K562 (cell line): Measurements from ENCODE around the gene DUSP23. TPM values are rescaled to one million over a fixed set of nuclear protein-coding genes. Genes with fewer than 3 reads are reported as not detected.

ENCODE experiments used
- ATAC-seq: fragments of 200-7000 bp; cut with Tn5 transposase; 3 replicates; pipeline ENCODE4 v1.9.1; 2020; ENCODE audit warnings: moderate library complexity
- BruUV-seq: library from RNA; stranded (reverse); fragments of 400-500 nt; replicated peaks from 2 replicates; lab custom pipeline; 2021; lab: Mats Ljungman, UMichigan
- CTCF ChIA-PET: fragments of 300-600 bp; formaldehyde crosslinking; extraction: SDS; loops from one replicate; lab custom pipeline; 2021; ENCODE audit warnings: low intra/inter-chr PET ratio; lab: Yijun Ruan, JAX
- POLR2A ChIA-PET: fragments of 300-600, 350-650 bp; sonication (Branson Sonifier 250); formaldehyde crosslinking; extraction: SDS; loops from one replicate; lab custom pipeline; 2021; ENCODE audit warnings: antibody characterized with exemption, inconsistent platforms; lab: Yijun Ruan, JAX
- DNase-seq, 4 experiments: peaks; one replicate each; pipeline versions ENCODE4 v3.0.0 to v3.0.0-alpha.2; 2011 to 2018; ENCODE audit warnings: low spot score in 3 of 4, mixed read lengths in 3 of 4; ENCODE audit errors: extremely low read depth in 1 of 4
- FAIRE-seq: peaks from 2 replicates; lab custom pipeline; 2011; peaks lifted over from hg19 to GRCh38; lab: Jason Lieb, UNC
- H2AFZ ChIP-seq: 2 replicates; pipeline ENCODE4 v1.6.0; 2011; ENCODE audit warnings: low read depth, low read length, control low read depth, inconsistent platforms
- H3K27ac ChIP-seq: fragments of 200-600 bp; 3 replicates; pipeline ENCODE4 v1.8.0; 2011; ENCODE audit warnings: low read depth, mild to moderate bottlenecking, control low read depth, inconsistent platforms, low read length, moderate library complexity, mixed read lengths; ENCODE audit errors: extremely low read depth
- H3K27me3 ChIP-seq, 2 experiments: fragments of 300-600 bp in 1 of 2; 2 replicates in 1 of 2; 3 replicates in 1 of 2; pipeline versions ENCODE4 v1.6.0 to v1.8.0; 2011; ENCODE audit warnings: inconsistent platforms in 2 of 2, low read length in 2 of 2, mild to moderate bottlenecking in 1 of 2, mixed read lengths in 1 of 2, moderate library complexity in 1 of 2; ENCODE audit not compliant: control insufficient read depth in 2 of 2, insufficient read depth in 2 of 2
- H3K36me3 ChIP-seq: fragments of 300-600 bp; 3 replicates; pipeline ENCODE4 v1.8.0; 2011; ENCODE audit warnings: mild to moderate bottlenecking, low read length, inconsistent platforms; ENCODE audit not compliant: control insufficient read depth, insufficient read depth
- H3K4me1 ChIP-seq, 2 experiments: fragments of 200-600 bp in 1 of 2; replicated peaks in 1 of 2; 2 replicates in 1 of 2; 3 replicates in 1 of 2; pipeline versions ENCODE4 v1.5.1 to v1.8.0; 2011; ENCODE audit warnings: inconsistent platforms in 2 of 2, low read length in 2 of 2, mild to moderate bottlenecking in 1 of 2, mixed read lengths in 1 of 2, moderate library complexity in 1 of 2; ENCODE audit not compliant: control insufficient read depth in 2 of 2, insufficient read depth in 2 of 2
- H3K4me2 ChIP-seq: 2 replicates; pipeline ENCODE4 v1.6.1; 2011; ENCODE audit warnings: low read length, control low read depth, inconsistent platforms, mixed read lengths; ENCODE audit not compliant: insufficient read depth
- H3K4me3 ChIP-seq: fragments of 200-600 bp; sonication (generic), shearing (Covaris generic); 2 replicates; pipeline ENCODE4 v1.5.1; 2016; ENCODE audit warnings: control low read depth, inconsistent platforms
- H3K79me2 ChIP-seq: fragments of 200-600 bp; 3 replicates; pipeline ENCODE4 v1.8.0; 2011; ENCODE audit warnings: low read length, inconsistent platforms; ENCODE audit not compliant: control insufficient read depth, insufficient read depth
- H3K9ac ChIP-seq, 2 experiments: 2 replicates each; pipeline versions ENCODE4 v1.6.0 to v1.6.1; 2011; ENCODE audit warnings: low read depth in 2 of 2, low read length in 2 of 2, control low read depth in 1 of 2, inconsistent platforms in 1 of 2, mild to moderate bottlenecking in 1 of 2, mixed read lengths in 1 of 2; ENCODE audit not compliant: insufficient read depth in 1 of 2
- H3K9me1 ChIP-seq: one replicate; pipeline ENCODE4 v1.6.0; 2011; ENCODE audit warnings: inconsistent platforms, mild to moderate bottlenecking, low read length, moderate library complexity; ENCODE audit not compliant: control insufficient read depth, insufficient read depth
- H3K9me3 ChIP-seq: replicated peaks from 2 replicates; pipeline ENCODE4 v1.5.1; 2011; ENCODE audit warnings: low read depth, low read length, inconsistent platforms; ENCODE audit not compliant: control insufficient read depth, insufficient read depth
- H4K20me1 ChIP-seq: replicated peaks from 2 replicates; pipeline ENCODE4 v1.6.1; 2011; ENCODE audit warnings: low read length, inconsistent platforms, mixed read lengths; ENCODE audit not compliant: control insufficient read depth, insufficient read depth
- DNMT1 ChIP-seq: fragments of 450-650 bp; IDR thresholded peaks from 2 replicates; pipeline ENCODE4 v1.6.1; 2016; ENCODE audit warnings: antibody characterized with exemption, mild to moderate bottlenecking
- HDAC1 ChIP-seq, 2 experiments: fragments of 450-650 bp; IDR thresholded peaks; 2 replicates each; pipeline ENCODE4 v1.6.1; 2016 to 2017; ENCODE audit warnings: inconsistent platforms in 1 of 2, mild to moderate bottlenecking in 1 of 2, moderate library complexity in 1 of 2
- PTRF ChIP-seq: fragments of 450-650 bp; IDR thresholded peaks from 2 replicates; pipeline ENCODE4 v1.6.1; 2016; ENCODE audit warnings: mild to moderate bottlenecking, missing genetic modification characterization, missing compliant biosample characterization
- WGBS: fragments of 100-300 bp; shearing (Covaris generic); methylation state at CpG from one replicate; pipeline ENCODE4 v1.1.6; 2016; ENCODE audit warnings: low coverage, mixed read lengths; ENCODE audit not compliant: insufficient coverage; ENCODE audit errors: missing lambda C conversion rate; 5-methylcytosine and 5-hydroxymethylcytosine counted together
- in situ Hi-C: fragments of 300-500 bp; cut with MboI; formaldehyde crosslinking; loops from 4 replicates; pipeline ENCODE4 v1.15.0; 2018; ENCODE audit warnings: inconsistent platforms, mixed read lengths
- intact Hi-C: fragments of 100-400 bp; cut with micrococcal nuclease; formaldehyde crosslinking; loops from 2 replicates; pipeline ENCODE4 v1.14.2; 2022
- polyA plus RNA-seq, 8 experiments: library from polyadenylated mRNA; depleted of rRNA in 4 of 8; stranded (reverse) in 5 of 8; unstranded in 3 of 8; fragments of >200 nt; fragmentation: Nextera tagmentation in 2 of 8; fragmentation: Illumina TruSeq in 1 of 8; extraction: Ambion mirVana in 2 of 8; extraction: Trizol in 1 of 8; gene quantifications; 2 replicates each; pipeline versions ENCODE4 v1.2.1 to v1.2.3, GENCODE V29; 2011 to 2014; ENCODE audit warnings: inconsistent platforms in 1 of 8, missing spikeins in 1 of 8
- total RNA-seq, 7 experiments: library from RNA; depleted of rRNA in 6 of 7; stranded (reverse); fragments of >200 nt in 6 of 7; fragmentation: Illumina TruSeq in 2 of 7; extraction: Trizol in 2 of 7; gene quantifications; 2 replicates each; pipeline versions ENCODE4 v1.2.1 to v1.2.3, GENCODE V29; 2011 to 2021; ENCODE audit warnings: low replicate concordance in 1 of 7
- TF ChIP-seq, protein P1 (sequence below): fragments of 450-650 bp; IDR thresholded peaks from 2 replicates; pipeline ENCODE4 v1.6.1; 2018; ENCODE audit warnings: mild to moderate bottlenecking, low read depth; ENCODE audit not compliant: partially characterized antibody
- TF ChIP-seq, protein P2 (sequence below): fragments of 450-650 bp; formaldehyde crosslinking; IDR thresholded peaks from 2 replicates; pipeline ENCODE4 v1.4.0; 2020; ENCODE audit warnings: mild to moderate bottlenecking
- TF ChIP-seq, protein P3 (sequence below): fragments of 450-650 bp; IDR thresholded peaks from 2 replicates; pipeline ENCODE4 v1.6.1; 2016; ENCODE audit warnings: low read depth, mild to moderate bottlenecking, moderate library complexity

DUSP23 gene
- total and polyA plus RNA-seq, 9 of the 15 experiments (the other 6 are each of a cell fraction or from before 2014, with no cell fraction given) = 1.0 to 34.8 (median 13.7) TPM

DNA sequence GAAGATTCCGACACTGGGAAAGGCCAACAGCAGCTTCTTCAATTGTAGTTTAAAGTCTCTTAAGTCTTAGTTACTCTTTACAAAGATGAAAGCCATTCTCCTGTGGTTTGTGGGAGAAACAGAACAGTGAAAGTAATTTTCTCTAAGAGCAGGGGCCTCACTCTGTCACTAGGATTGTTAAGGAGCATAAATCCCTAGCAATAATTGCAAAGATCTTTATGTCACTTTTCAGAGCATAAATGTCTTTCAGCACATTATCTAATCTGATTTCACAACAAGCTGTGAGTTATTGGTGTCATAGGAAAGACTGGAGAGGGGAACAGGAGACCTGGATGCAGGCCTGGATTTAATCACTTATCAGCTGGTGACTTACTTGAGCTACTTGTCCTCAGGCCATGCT lies 32.4 kb upstream of the DUSP23 start:
- intact Hi-C loops = no loop called here
- no peak for DNase-seq
- Histone ChIP-seq H3K4me2 (no peak overlapping the region), H3K9me1 (no peaks in the 10 kb centered on the region)
- in situ Hi-C loops = no loop called here
- TF ChIP-seq, protein P1, sequence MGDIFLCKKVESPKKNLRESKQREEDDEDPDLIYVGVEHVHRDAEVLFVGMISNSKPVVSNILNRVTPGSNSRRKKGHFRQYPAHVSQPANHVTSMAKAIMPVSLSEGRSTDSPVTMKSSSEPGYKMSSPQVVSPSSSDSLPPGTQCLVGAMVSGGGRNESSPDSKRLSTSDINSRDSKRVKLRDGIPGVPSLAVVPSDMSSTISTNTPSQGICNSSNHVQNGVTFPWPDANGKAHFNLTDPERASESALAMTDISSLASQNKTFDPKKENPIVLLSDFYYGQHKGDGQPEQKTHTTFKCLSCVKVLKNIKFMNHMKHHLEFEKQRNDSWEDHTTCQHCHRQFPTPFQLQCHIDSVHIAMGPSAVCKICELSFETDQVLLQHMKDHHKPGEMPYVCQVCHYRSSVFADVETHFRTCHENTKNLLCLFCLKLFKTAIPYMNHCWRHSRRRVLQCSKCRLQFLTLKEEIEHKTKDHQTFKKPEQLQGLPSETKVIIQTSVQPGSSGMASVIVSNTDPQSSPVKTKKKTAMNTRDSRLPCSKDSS = no peak
- TF ChIP-seq, protein P2, sequence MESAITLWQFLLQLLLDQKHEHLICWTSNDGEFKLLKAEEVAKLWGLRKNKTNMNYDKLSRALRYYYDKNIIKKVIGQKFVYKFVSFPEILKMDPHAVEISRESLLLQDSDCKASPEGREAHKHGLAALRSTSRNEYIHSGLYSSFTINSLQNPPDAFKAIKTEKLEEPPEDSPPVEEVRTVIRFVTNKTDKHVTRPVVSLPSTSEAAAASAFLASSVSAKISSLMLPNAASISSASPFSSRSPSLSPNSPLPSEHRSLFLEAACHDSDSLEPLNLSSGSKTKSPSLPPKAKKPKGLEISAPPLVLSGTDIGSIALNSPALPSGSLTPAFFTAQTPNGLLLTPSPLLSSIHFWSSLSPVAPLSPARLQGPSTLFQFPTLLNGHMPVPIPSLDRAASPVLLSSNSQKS (CRISPR knock-in tag) = no peak
- TF ChIP-seq, protein P3, sequence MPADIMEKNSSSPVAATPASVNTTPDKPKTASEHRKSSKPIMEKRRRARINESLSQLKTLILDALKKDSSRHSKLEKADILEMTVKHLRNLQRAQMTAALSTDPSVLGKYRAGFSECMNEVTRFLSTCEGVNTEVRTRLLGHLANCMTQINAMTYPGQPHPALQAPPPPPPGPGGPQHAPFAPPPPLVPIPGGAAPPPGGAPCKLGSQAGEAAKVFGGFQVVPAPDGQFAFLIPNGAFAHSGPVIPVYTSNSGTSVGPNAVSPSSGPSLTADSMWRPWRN = no peak
- TF ChIP-seq PTRF (tag) (no peak), HDAC1 (IDR thresholded peaks at IDR 0.05) (no peak), DNMT1 (no peak)
- TF ChIP-seq, all 486 proteins: peak for 0
- POLR2A ChIA-PET = no interaction called here
- Histone ChIP-seq H3K4me1 (no peaks in the 10 kb centered on the region), H3K9me3 (no peaks in the 10 kb centered on the region), H3K36me3 (no peaks in the 10 kb centered on the region), H3K4me3 (no peak overlapping the region), H4K20me1 (no peaks in the 10 kb centered on the region), H3K27me3 (no peaks in the 10 kb centered on the region; a peak in 1 of 5 replicates), H3K27ac (no peak overlapping the region), H2AFZ (no peak overlapping the region), H3K79me2 (no peaks in the 10 kb centered on the region), H3K9ac (no peak overlapping the region)
- CTCF ChIA-PET = no interaction called here
- BruUV-seq = no TSS peak
- ATAC-seq (no peak), FAIRE-seq (no peak)
- 0% methylated on average over 1 of the region's 1 CpG for WGBS
